CD4-positive, CD25-positive, alpha-beta regulatory T cell (primary cell): ENCODE results near the gene PLCB4. TPM values are rescaled to one million over a fixed set of nuclear protein-coding genes. Genes with fewer than 3 reads are reported as not detected.
"Not testable (repeated sequence)": the region's sequence is repeated elsewhere in the genome, so short reads cannot be mapped to it uniquely, and the experiment has no call there.

Experiments
- ATAC-seq, 2 donors: fragments of 150-1000 bp; cut with Tn5 transposase; one replicate each; pipeline ENCODE4 v1.10.0; 2021; ENCODE audit warnings: low read depth in 2 of 2, moderate number of reproducible peaks in 2 of 2, moderate library complexity in 1 of 2
- DNase-seq, 3 donors: peaks; one replicate each; pipeline versions ENCODE4 v3.0.0 to v3.0.0-alpha.2; 2012 to 2022; ENCODE audit warnings: mixed read lengths in 1 of 3
- H3K27ac ChIP-seq: one replicate; pipeline ENCODE4 v1.7.0; 2013; ENCODE audit warnings: mild to moderate bottlenecking, low read length; ENCODE audit not compliant: insufficient read depth, poor library complexity, severe bottlenecking
- H3K27me3 ChIP-seq: one replicate; pipeline ENCODE4 v1.7.0; 2013; ENCODE audit warnings: low read length; ENCODE audit not compliant: control insufficient read depth, insufficient read depth
- H3K36me3 ChIP-seq: one replicate; pipeline ENCODE4 v1.7.0; 2013; ENCODE audit warnings: mild to moderate bottlenecking, low read length, moderate library complexity; ENCODE audit not compliant: control insufficient read depth, insufficient read depth
- H3K4me1 ChIP-seq: 2 replicates; pipeline ENCODE4 v1.7.0; 2013; ENCODE audit warnings: mild to moderate bottlenecking, low read length; ENCODE audit not compliant: insufficient read depth, control insufficient read depth, poor library complexity, severe bottlenecking
- H3K4me3 ChIP-seq: one replicate; pipeline ENCODE4 v1.7.0; 2013; ENCODE audit warnings: low read depth, mild to moderate bottlenecking, low read length, moderate library complexity
- H3K9me3 ChIP-seq, 2 experiments: 1 replicate in 1 of 2; 2 replicates in 1 of 2; pipeline ENCODE4 v1.7.0; 2013; ENCODE audit warnings: low read length in 2 of 2, mild to moderate bottlenecking in 1 of 2, moderate library complexity in 1 of 2; ENCODE audit not compliant: control insufficient read depth in 2 of 2
- H3K27ac Mint-ChIP-seq, 3 donors: one replicate each; pipeline ENCODE4 v1.8.0; 2020 to 2022; ENCODE audit warnings: mild to moderate bottlenecking in 3 of 3, mixed read lengths in 3 of 3, moderate library complexity in 2 of 3
- H3K27me3 Mint-ChIP-seq: one replicate; pipeline ENCODE4 v1.8.0; 2022; ENCODE audit warnings: mild to moderate bottlenecking, mixed read lengths
- H3K36me3 Mint-ChIP-seq: one replicate; pipeline ENCODE4 v1.8.0; 2020; ENCODE audit warnings: mixed read lengths
- H3K4me1 Mint-ChIP-seq, 4 donors: one replicate each; pipeline ENCODE4 v1.8.0; 2020 to 2022; ENCODE audit warnings: mixed read lengths in 4 of 4, mild to moderate bottlenecking in 1 of 4
- H3K4me3 Mint-ChIP-seq, 4 donors: one replicate each; pipeline ENCODE4 v1.8.0; 2020 to 2022; ENCODE audit warnings: mild to moderate bottlenecking in 4 of 4, mixed read lengths in 4 of 4, moderate library complexity in 3 of 4
- H3K9me3 Mint-ChIP-seq, 7 donors: one replicate each; pipeline ENCODE4 v1.8.0; 2020 to 2022; ENCODE audit warnings: mixed read lengths in 7 of 7, mild to moderate bottlenecking in 3 of 7, moderate library complexity in 2 of 7
- polyA plus RNA-seq, 4 donors: library from polyadenylated mRNA; unstranded; fragments of 300-500 nt; fragmentation: Illumina TruSeq; gene quantifications; one replicate each; pipeline ENCODE4 v1.2.3, GENCODE V29; 2021
- total RNA-seq: library from RNA; stranded (reverse); gene quantifications from one replicate; pipeline ENCODE4 v1.2.3, GENCODE V29; 2022

PLCB4 gene
- total and polyA plus RNA-seq, 5 donors from 2014 or later: 0.94 TPM; not detected in 4

DNA sequence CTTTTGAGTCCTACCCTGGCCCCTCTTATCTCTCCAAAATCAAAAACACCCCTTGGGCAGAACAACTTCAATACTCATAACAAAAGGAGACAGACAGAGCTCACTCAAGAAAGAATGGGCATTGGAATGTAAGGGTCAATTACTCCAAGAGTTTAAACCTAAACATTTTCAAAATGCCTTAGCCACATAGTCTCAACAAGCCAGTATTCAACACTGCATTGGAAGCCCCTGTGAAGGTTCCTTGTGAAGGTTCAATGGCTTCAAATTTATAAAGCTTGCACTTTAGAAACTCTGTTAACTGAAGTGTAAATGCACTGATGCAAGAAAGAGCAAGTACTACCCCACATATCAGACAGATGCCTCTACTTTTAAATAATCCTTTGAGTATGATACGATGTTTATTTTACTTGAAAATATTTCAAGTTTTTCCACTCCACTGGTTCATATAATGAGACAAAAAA is 306.4 kb downstream of the PLCB4 start:
- Mint-ChIP-seq H3K36me3 (no peaks in the 10 kb centered on the region), H3K27ac (no peak overlapping the region), H3K27me3 (no peaks in the 10 kb centered on the region), H3K4me1 (no peaks in the 10 kb centered on the region), H3K4me3 (no peak overlapping the region), H3K9me3 (peaks cover 0 to 3% (median 0%) of the 10 kb centered on the region in 7 donors)
- Histone ChIP-seq H3K27ac (no peak overlapping the region), H3K4me3 (no peak overlapping the region), H3K36me3 (no peaks in the 10 kb centered on the region), H3K27me3 (no peaks in the 10 kb centered on the region), H3K4me1 (no peaks in the 10 kb centered on the region), H3K9me3 (no peaks in the 10 kb centered on the region)
- ATAC-seq (no peak), DNase-seq (no peak)

DNA sequence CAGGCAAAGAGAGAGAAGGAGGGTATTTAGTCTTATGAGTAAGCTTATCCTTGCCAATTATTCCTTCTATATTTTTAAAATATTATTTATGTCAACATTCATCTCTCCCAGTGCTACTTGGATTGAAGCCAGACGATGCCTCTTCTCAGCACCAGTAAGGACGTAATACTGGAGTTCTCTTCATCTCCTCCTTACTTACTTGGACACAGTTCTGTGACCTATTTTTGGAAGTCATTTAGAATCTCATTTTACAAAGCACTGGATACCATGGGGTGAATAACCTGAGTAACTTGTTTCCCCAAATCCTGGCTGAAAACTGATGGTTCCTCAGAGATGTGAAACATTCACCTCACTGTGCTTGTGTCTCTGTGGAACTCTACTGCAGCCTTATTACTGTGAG is 308.1 kb downstream of the PLCB4 start:
- no peak for ATAC-seq
- Histone ChIP-seq H3K4me1 (no peaks in the 10 kb centered on the region), H3K36me3 (no peaks in the 10 kb centered on the region), H3K27ac (no peak overlapping the region), H3K27me3 (no peaks in the 10 kb centered on the region), H3K4me3 (no peak overlapping the region), H3K9me3 (no peaks in the 10 kb centered on the region)
- no peak overlapping the region for H3K4me3 Mint-ChIP-seq
- H3K27ac Mint-ChIP-seq: no peak overlapping the region
- no peaks in the 10 kb centered on the region for H3K36me3 Mint-ChIP-seq
- H3K9me3 Mint-ChIP-seq: peaks cover 0 to 6% (median 0%) of the 10 kb centered on the region in 7 donors
- no peaks in the 10 kb centered on the region for H3K4me1 Mint-ChIP-seq
- no peaks in the 10 kb centered on the region for H3K27me3 Mint-ChIP-seq
- no peak for DNase-seq

DNA sequence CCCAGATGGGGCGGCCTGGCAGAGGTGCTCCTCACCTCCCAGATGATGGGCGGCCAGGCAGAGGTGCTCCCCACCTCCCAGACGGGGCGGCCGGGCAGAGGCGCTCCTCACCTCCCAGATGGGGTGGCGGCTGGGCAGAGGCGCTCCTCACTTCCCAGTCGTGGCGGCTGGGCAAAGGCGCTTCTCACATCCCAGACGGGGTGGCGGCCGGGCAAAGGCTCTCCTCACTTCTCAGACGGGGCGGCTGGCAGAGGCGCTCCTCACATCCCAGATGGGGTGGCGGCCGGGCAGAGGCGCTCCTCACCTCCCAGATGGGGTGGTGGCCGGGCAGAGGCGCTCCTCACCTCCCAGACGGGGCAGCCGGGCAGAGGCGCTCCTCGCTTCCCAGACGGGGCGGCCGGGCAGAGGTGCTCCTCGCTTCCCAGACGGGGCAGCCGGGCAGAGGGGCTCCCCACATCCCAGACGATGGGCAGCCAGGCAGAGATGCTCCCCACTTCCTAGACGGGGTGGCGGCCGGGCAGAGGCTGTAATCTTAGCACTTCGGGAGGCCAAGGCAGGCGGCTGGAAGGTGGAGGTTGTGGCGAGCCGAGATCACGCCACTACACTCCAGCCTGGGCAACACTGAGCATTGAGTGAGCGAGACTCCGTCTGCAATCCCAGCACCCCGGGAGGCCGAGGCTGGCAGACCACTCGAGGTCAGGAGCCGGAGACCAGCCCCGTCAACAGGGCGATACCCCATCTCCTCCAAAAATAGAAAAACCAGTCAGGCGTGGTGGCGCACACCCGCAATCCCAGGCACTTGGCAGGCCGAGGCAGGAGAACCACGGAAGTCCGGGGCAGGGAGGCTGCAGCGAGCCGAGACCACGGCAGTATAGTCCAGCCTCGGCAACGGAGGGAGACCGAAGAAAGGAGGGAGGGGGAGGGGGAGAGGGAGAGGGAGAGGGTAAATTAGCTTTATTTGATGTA is 316.7 kb downstream of the PLCB4 start:
- H3K9me3 Mint-ChIP-seq, ATAC-seq, H3K4me3 Mint-ChIP-seq, H3K4me1 ChIP-seq, DNase-seq, H3K36me3 Mint-ChIP-seq, H3K4me1 Mint-ChIP-seq, H3K27ac ChIP-seq, H3K36me3 ChIP-seq, H3K27me3 ChIP-seq, H3K4me3 ChIP-seq, H3K27ac Mint-ChIP-seq, H3K27me3 Mint-ChIP-seq, H3K9me3 ChIP-seq: not testable (repeated sequence)

DNA sequence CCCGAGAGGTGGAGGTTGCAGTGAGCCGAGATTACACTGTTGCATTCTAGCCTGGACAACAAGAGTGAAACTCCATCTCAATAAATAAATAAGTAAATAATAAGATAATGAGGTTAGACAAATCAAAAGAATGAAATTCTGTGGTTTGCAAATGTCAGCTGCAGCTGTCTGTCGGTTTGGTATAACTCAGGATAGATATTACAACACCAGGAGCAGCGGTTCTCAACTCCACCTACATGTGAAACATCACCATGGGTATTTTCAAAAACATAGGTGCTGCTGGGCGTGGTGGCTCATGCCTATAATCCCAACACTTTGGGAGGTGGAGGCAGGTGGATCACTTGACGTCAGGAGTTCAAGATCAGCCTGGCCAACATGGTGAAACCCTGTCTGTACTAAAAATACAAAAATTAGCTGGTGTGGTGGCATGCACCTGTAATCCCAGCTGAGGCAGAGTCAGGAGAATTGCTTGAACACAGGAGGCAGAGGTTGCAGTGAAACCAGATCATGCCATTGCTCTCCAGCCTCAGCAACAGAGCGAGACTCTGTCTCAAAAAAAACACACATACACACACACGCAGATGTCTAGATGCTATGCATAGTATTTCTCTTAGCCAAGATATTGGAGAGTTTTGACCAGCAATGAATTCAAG is 319.4 kb downstream of the PLCB4 start:
- no peaks in the 10 kb centered on the region for H3K36me3 Mint-ChIP-seq

DNA sequence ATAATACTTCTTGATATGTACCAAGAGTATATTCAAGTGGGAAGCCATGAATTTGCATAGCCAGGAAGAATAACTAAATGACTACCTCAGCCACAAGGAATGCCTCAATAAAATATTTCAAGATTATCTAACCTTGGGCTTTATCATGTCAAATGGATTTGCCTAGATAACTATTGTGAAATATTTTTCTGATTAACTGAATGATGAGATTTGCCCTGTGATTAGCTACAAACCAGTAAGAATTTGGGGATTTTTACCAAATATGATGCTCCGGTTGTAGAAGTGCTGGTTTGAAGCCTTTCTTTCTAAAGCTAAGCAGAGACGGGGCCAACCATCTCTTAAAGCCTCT is 319.9 kb downstream of the PLCB4 start:
- Mint-ChIP-seq H3K36me3 (no peaks in the 10 kb centered on the region), H3K9me3 (peaks cover 0 to 7% (median 2%) of the 10 kb centered on the region in 7 donors), H3K27me3 (no peaks in the 10 kb centered on the region), H3K27ac (no peak overlapping the region), H3K4me1 (no peaks in the 10 kb centered on the region), H3K4me3 (no peak overlapping the region)
- no peaks in the 10 kb centered on the region for H3K9me3 ChIP-seq
- DNase-seq (no peak), ATAC-seq (no peak)
- H3K27ac ChIP-seq: no peak overlapping the region
- no peak overlapping the region for H3K4me3 ChIP-seq
- no peaks in the 10 kb centered on the region for H3K27me3 ChIP-seq
- no peaks in the 10 kb centered on the region for H3K4me1 ChIP-seq
- no peaks in the 10 kb centered on the region for H3K36me3 ChIP-seq

More for the DNA sequence above, 319.4 kb downstream of the PLCB4 start:
- Histone ChIP-seq H3K36me3 (no peaks in the 10 kb centered on the region), H3K9me3 (no peaks in the 10 kb centered on the region), H3K4me3 (no peak overlapping the region), H3K27me3 (no peaks in the 10 kb centered on the region), H3K27ac (no peak overlapping the region), H3K4me1 (no peaks in the 10 kb centered on the region)
- Mint-ChIP-seq H3K4me1 (no peaks in the 10 kb centered on the region), H3K27ac (no peak overlapping the region), H3K9me3 (peaks cover 0 to 7% (median 2%) of the 10 kb centered on the region in 7 donors), H3K4me3 (no peak overlapping the region), H3K27me3 (no peaks in the 10 kb centered on the region)
- no peak for ATAC-seq
- DNase-seq: no peak

GRCh38 chr20:9389346-9389745 is 320.5 kb downstream of the PLCB4 start:
- Mint-ChIP-seq H3K9me3 (peaks cover 0 to 4% (median 2%) of the 10 kb centered on the region in 7 donors), H3K4me3 (no peak overlapping the region), H3K4me1 (no peaks in the 10 kb centered on the region), H3K27ac (no peak overlapping the region), H3K36me3 (no peaks in the 10 kb centered on the region), H3K27me3 (no peaks in the 10 kb centered on the region)
- H3K27ac ChIP-seq: no peak overlapping the region
- DNase-seq (no peak), ATAC-seq (no peak)
- no peaks in the 10 kb centered on the region for H3K9me3 ChIP-seq
- H3K4me3 ChIP-seq: no peak overlapping the region
- H3K4me1 ChIP-seq: no peaks in the 10 kb centered on the region
- no peaks in the 10 kb centered on the region for H3K36me3 ChIP-seq
- H3K27me3 ChIP-seq: no peaks in the 10 kb centered on the region

- DNase-seq: no peak
- Histone ChIP-seq H3K4me3 (no peak overlapping the region), H3K27ac (no peak overlapping the region), H3K27me3 (no peaks in the 10 kb centered on the region), H3K4me1 (no peaks in the 10 kb centered on the region), H3K36me3 (no peaks in the 10 kb centered on the region), H3K9me3 (no peaks in the 10 kb centered on the region)
- H3K4me1 Mint-ChIP-seq: no peaks in the 10 kb centered on the region
- ATAC-seq: no peak
- peaks cover 0 to 4% (median 2%) of the 10 kb centered on the region in 7 donors for H3K9me3 Mint-ChIP-seq
- no peak overlapping the region for H3K4me3 Mint-ChIP-seq
- H3K27ac Mint-ChIP-seq: no peak overlapping the region
- no peaks in the 10 kb centered on the region for H3K36me3 Mint-ChIP-seq
- H3K27me3 Mint-ChIP-seq: no peaks in the 10 kb centered on the region
Measured at GRCh38 chr20:9390441-9390840, 321.6 kb downstream of the PLCB4 start.
